ENCODE results near the gene PAAF1.

The PAAF1 gene, protein sequence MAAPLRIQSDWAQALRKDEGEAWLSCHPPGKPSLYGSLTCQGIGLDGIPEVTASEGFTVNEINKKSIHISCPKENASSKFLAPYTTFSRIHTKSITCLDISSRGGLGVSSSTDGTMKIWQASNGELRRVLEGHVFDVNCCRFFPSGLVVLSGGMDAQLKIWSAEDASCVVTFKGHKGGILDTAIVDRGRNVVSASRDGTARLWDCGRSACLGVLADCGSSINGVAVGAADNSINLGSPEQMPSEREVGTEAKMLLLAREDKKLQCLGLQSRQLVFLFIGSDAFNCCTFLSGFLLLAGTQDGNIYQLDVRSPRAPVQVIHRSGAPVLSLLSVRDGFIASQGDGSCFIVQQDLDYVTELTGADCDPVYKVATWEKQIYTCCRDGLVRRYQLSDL

DNA sequence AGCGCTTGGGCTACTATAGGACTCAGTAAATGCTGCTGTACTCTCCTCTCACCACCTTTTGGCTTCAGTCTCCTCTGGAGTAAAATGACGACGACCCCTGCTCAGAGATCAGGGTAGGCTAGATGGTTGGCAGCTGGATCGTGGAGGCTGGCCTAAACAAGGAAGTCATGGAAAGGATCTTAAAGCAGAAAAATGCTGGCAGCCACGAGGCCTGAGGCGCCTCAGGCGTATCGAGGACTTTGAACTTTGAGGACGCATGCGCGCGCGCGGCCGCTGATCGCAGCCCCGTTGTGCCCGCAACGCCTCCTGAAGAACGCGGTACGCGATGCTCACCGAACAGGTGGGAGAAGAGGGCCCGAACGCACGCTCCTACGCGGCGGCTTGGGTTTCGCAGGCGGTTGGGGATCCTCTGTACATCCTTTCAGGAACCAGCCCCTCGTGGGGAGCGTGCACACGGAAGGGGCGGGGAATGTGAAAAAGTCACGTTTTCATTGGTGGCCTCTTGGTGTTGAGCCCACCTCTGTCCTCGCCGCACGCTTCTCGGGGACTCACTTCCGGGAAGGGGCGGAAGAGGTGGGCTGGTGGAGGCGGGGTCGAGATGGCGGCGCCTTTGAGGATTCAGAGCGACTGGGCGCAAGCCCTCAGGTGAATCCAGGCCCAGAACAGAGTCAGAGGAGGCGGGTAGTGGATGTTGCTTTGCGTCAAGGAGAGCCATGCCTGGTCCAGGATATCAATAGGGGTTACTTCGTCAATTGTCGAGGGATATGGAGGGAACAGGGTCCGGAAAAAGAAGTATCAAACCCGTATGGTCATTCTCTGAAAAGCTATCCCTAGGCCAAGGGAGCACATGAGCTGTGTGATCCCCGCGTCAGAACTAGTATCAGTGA, at the start of gene PAAF1, which contains the start of gene COA4:
Gene PAAF1 (plus strand): TSS at position 576 of the 887 bp plus-strand sequence. CDS start 23 bp downstream, at position 599.
Gene COA4 (minus strand): TSS at position 423 of the 887 bp plus-strand sequence. CDS start 3,468 bp downstream, outside the sequence.
- peak within 1 kb of the TSS; percentile 96 for H3K4me3 ChIP-seq (ENCODE audit: low read length)
- TF ChIP-seq, protein P1, sequence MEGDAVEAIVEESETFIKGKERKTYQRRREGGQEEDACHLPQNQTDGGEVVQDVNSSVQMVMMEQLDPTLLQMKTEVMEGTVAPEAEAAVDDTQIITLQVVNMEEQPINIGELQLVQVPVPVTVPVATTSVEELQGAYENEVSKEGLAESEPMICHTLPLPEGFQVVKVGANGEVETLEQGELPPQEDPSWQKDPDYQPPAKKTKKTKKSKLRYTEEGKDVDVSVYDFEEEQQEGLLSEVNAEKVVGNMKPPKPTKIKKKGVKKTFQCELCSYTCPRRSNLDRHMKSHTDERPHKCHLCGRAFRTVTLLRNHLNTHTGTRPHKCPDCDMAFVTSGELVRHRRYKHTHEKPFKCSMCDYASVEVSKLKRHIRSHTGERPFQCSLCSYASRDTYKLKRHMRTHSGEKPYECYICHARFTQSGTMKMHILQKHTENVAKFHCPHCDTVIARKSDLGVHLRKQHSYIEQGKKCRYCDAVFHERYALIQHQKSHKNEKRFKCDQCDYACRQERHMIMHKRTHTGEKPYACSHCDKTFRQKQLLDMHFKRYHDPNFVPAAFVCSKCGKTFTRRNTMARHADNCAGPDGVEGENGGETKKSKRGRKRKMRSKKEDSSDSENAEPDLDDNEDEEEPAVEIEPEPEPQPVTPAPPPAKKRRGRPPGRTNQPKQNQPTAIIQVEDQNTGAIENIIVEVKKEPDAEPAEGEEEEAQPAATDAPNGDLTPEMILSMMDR (conservative IDR thresholded peaks at IDR 0.05; ENCODE audit: low read depth, low read length) = no peak

DNA sequence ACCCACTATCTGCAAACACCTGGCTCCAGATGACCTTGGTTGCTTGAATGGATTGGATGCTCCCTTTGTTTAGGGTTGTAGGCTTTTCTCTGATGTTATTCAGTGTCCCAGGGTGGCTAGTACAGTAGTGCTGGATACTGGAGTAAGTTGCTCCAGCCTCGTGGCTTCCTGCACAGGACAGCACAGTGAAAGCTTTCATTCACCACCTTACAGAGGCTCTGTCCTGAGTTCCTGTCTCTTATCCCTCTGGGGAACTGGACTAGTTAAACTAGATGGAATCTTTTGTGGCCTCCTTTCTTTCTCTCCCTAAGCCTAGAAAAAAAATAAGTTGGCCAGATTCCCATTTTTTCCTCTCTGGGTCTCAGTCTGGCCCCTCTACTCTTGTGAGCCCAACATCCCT, 46.5 kb upstream of the PAAF1 start:
- no peak for DNase-seq (ENCODE audit: low read depth)
- no peak overlapping the region for H3K4me3 ChIP-seq (ENCODE audit: low read length)
- TF ChIP-seq, protein P1 (conservative IDR thresholded peaks at IDR 0.05; ENCODE audit: low read depth, low read length) = no peak

More for the DNA sequence above, at the start of gene PAAF1, which contains the start of gene COA4:
- peak; percentile 88 for DNase-seq (ENCODE audit: low read depth)

DNA sequence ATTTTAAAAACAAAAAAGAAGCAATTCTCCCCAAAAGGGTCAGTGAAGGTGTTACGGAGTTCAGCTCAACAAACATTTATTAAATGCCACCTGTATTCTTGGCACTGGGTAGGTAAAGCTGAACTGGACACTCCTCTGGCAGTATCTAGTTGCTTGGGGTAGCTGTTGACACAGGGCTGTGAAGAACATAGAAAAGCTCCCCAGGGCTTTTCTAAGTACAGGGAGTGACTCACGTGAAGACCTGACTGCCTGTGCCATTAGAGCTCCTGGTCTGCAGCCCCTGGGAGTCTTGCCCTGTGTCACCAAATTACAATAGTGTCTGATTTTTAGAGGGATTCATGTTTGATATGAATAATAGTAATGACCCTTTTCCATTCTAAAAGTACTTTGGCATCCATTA, 43.7 kb upstream of the PAAF1 start:
- no peak overlapping the region for H3K4me3 ChIP-seq (ENCODE audit: low read length)
- DNase-seq (ENCODE audit: low read depth) = no peak
- TF ChIP-seq, protein P1 (conservative IDR thresholded peaks at IDR 0.05; ENCODE audit: low read depth, low read length) = no peak

DNA sequence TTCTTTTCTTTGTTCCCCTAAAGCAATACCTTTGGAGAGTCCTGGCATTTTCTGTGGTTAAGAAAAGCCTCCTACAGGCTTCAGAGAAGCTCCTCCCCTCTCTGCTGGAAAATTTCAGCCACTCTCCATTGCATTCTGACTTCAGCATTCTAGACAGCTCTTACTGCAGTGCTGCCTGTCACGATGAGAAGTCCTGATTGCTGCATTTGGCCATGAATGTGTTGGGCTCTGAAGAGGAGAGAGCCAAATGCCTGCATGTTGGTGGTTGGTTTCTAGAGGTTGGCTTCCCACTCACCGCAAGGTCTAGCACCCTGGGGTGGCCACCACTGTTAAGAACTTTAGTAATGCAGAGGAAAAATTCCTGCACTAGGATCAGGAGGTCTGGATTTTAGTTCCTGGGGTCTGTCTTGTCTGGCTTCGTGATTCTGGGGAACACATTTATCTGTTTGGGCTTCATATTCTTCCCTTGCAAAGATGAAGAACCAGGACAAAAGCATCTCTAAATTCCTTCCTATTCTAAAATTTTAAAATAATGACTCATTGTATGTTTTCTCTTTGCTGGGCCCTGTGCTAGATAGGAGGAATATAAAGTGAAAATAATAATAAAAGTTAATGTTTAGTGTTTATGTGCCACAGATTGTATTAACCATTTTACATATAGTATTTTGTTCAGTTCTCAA, 38.2 kb upstream of the PAAF1 start:
- no peak for DNase-seq (ENCODE audit: low read depth)
- no peak overlapping the region for H3K4me3 ChIP-seq (ENCODE audit: low read length)
- TF ChIP-seq, protein P1 (conservative IDR thresholded peaks at IDR 0.05; ENCODE audit: low read depth, low read length) = no peak

DNA sequence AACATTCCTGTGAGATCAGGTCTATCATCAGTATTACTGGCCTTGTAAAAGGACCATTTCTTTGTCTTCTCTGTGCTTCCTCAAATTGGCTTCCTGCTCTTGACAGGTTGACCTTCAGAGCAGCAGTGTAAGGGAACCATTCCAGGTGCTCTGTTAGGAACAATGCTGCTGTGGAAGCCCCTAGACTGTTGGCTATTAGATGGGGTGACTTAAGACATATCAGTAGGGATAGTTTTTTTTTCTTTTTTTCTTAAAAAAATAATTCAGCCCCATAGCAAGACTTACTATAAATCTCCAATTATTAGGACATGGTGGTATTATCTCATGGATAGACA, 37.7 kb upstream of the PAAF1 start:
- TF ChIP-seq, protein P1 (conservative IDR thresholded peaks at IDR 0.05; ENCODE audit: low read depth, low read length) = no peak
- no peak for DNase-seq (ENCODE audit: low read depth)
- no peak overlapping the region for H3K4me3 ChIP-seq (ENCODE audit: low read length)

DNA sequence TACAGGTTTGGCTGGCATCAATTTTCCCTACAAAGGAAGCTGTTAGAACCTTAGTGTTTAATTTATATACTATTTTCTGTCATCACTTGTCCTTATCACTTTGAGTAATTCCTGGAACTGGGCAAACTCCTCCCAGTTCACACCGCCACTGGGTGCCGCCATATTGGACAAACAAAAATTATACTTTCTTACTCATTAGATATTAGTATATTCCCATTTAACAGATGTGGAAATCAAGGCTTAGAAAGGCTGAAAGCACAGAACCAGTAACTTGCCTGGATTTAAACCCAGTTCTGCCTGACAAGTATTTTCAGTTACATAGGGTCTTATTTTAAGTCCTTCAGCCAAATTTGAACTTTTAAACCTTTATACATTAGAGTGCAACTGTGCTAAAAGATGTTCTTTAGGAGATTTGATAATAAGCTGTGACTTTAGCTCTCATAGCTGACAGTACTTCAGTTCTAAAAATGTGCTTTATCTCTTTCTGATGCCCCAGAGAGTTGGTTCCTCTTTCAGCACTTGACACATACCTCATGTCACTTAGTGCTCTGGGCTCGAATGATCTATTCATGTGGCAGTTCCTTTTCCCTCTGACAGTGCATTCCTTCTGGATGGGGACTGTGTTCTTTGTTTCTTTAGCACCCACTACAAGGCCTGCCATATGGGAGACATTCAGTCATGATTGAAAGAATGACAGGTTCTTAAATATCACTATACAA, 25.6 kb upstream of the PAAF1 start:
- DNase-seq (ENCODE audit: low read depth) = no peak
- H3K4me3 ChIP-seq (ENCODE audit: low read length) = no peak overlapping the region

More for the DNA sequence above, 25.6 kb upstream of the PAAF1 start:
- TF ChIP-seq, protein P1 (conservative IDR thresholded peaks at IDR 0.05; ENCODE audit: low read depth, low read length) = no peak
